BE2C (cell line): ENCODE measurements around the gene ELN.

Experiments
- DNase-seq: peaks from one replicate; pipeline ENCODE4 v3.0.0-alpha.2; 2020
- H3K27me3 ChIP-seq: fragments of 250-450 bp; sonication (Bioruptor Pico); 2 replicates; pipeline ENCODE4 v1.5.1; 2020; ENCODE audit warnings: mild to moderate bottlenecking
- H3K36me3 ChIP-seq: fragments of 250-450 bp; sonication (Bioruptor Pico); 2 replicates; pipeline ENCODE4 v1.5.1; 2020; ENCODE audit warnings: mild to moderate bottlenecking
- H3K4me1 ChIP-seq: fragments of 250-450 bp; sonication (Bioruptor Pico); 2 replicates; pipeline ENCODE4 v1.5.1; 2020
- H3K4me3 ChIP-seq: 2 replicates; pipeline ENCODE4 v1.5.1; 2011; ENCODE audit warnings: low read depth, low read length
- H3K9me3 ChIP-seq: fragments of 250-450 bp; sonication (Bioruptor Pico); 2 replicates; pipeline ENCODE4 v1.5.1; 2020
- CTCF ChIP-seq: IDR thresholded peaks from 2 replicates; pipeline ENCODE4 v1.5.1; 2012; ENCODE audit warnings: mild to moderate bottlenecking, low read depth, low read length

Gene ELN

GRCh38 chr7:74078461-74078860, 50.5 kb downstream of the ELN start:
- Histone ChIP-seq H3K4me1 (peaks cover 4% of the 10 kb centered on the region; the same call in 1 of the 2 replicates), H3K36me3 (no peaks in the 10 kb centered on the region), H3K4me3 (no peak overlapping the region), H3K27me3 (no peaks in the 10 kb centered on the region), H3K9me3 (no peaks in the 10 kb centered on the region)
- no peak for DNase-seq
- no peak for TF ChIP-seq CTCF

GRCh38 chr7:74082770-74083116, 54.8 kb downstream of the ELN start:
- peaks cover 4% of the 10 kb centered on the region; the same call in 1 of the 2 replicates for H3K4me1 ChIP-seq
- H3K9me3 ChIP-seq, result no peaks in the 10 kb centered on the region
- H3K27me3 ChIP-seq, result no peaks in the 10 kb centered on the region
- no peaks in the 10 kb centered on the region for H3K36me3 ChIP-seq
- TF ChIP-seq CTCF, result no peak
- H3K4me3 ChIP-seq, result no peak overlapping the region
- DNase-seq, result no peak

GRCh38 chr7:74083117-74083876, 55.3 kb downstream of the ELN start, which contains the start of gene LIMK1:
Gene LIMK1 (plus strand): TSS chr7:74083804. CDS start chr7:74083991, 187 bp downstream.
- H3K4me3 ChIP-seq, result peak within 1 kb of the TSS; percentile 68
- H3K9me3 ChIP-seq, result no peaks in the 10 kb centered on the region
- H3K4me1 ChIP-seq, result peaks cover 4% of the 10 kb centered on the region; the same call in 1 of the 2 replicates
- no peaks in the 10 kb centered on the region for H3K27me3 ChIP-seq
- DNase-seq, result peak; percentile 90
- no peak for TF ChIP-seq CTCF
- H3K36me3 ChIP-seq, result 0 out of 2 replicates have a peak, but pooled peaks cover 3% of the 10 kb centered on the region

DNA sequence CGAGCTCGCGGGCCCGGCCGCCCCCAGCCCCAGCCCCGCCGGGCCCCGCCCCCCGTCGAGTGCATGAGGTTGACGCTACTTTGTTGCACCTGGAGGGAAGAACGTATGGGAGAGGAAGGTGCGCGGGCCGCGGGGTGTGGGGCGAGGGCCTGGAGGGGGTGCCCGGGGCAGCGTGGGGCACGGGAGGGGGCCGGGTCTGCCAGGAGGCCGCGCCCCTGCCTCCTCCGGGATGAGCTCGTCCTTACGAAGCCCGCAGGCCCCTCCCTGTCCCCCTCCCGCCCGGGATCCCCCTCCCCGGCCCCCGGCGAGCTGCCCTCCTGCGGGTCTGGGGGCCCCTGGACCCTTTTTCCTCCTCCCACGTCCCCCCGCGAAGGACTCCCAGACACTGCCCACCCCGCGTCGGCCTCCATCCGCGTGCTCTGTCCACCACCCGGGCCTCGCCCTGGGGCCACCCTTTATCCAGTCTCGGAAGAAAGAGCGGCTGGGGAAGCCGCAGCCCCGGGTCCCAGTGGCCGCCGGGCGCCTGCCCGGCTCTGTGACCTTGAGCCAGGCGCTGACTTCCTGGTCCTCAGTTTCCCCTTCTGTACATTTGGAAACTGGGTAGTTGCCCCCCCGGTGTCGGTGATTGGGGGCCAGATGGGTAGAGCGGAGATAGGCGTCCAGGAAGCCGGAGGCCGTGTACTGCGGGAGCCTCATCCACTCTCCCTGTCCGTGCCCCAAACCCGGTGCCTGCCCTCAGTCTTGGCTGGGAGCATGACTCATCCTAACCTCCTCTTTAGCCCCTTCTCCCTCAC, 56.2 kb downstream of the ELN start:
- peak; percentile 50 for DNase-seq

DNA sequence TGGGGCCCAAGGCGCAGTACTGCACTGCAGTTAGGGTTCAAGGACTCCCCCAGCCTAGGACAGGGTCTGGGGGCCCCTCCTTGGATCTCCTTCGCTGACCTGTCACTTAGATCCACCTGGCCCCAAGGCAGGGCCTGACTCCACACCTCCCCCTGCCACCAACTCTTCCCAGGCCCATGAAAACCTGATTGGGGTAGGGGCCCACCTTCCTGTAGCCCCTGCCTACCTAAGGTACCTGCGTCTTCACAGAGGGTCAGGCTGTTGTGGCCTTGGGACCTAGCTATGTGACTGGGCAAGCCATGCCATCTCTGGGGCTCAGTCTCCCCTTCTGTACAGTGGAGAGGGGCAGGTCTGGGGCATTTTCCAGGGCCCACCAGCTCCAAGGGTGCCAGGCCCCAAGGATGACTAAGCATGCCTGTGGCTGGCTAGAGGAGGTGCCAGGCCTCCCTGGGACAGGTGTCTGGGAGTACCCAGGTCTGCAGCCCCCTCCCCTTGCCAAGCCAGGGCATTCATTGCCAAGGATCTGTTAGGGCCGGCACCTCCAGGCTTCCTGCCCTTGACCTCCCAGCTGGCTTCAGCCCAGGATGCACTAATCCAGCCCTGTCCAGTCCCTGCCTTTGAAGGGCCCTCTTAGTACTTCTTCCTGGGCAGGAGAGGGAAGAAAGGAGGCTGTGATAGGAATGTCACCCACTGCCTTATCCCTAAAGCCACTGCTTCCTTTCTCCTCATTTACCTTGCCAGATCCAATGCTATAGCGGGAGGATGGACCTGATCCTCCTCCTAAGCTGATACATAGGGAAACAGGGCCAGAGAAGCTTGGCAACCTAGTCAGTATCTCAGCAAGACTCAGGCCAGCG, 57.0 kb downstream of the ELN start:
- Histone ChIP-seq H3K4me1 (peaks cover 4% of the 10 kb centered on the region; the same call in 1 of the 2 replicates), H3K36me3 (0 out of 2 replicates have a peak, but pooled peaks cover 4% of the 10 kb centered on the region), H3K9me3 (no peaks in the 10 kb centered on the region), H3K27me3 (no peaks in the 10 kb centered on the region), H3K4me3 (peak overlapping the region; percentile 68)
- no peak for DNase-seq
- no peak for TF ChIP-seq CTCF

More for the DNA sequence above, 56.2 kb downstream of the ELN start:
- no peaks in the 10 kb centered on the region for H3K27me3 ChIP-seq
- no peaks in the 10 kb centered on the region for H3K9me3 ChIP-seq
- H3K36me3 ChIP-seq, result 0 out of 2 replicates have a peak, but pooled peaks cover 4% of the 10 kb centered on the region
- peak overlapping the region; percentile 68 for H3K4me3 ChIP-seq
- peaks cover 4% of the 10 kb centered on the region; the same call in 1 of the 2 replicates for H3K4me1 ChIP-seq
- TF ChIP-seq CTCF, result no peak
